Measurements from ENCODE around the gene KATNAL1.

GRCh38 chr13:30292325-30292724 is 15.0 kb downstream of the KATNAL1 start:
- TF ChIP-seq CTCF (IDR thresholded peaks at IDR 0.05) (no peak), POLR2A (IDR thresholded peaks at IDR 0.05) (no peak)
